Measurements from ENCODE around the gene SH2D5.
A peak's percentile ranks its signal among the peaks of the same experiment; 100 is the strongest.
"Not testable (repeated sequence)": the region's sequence is repeated elsewhere in the genome, so short reads cannot be mapped to it uniquely, and the experiment has no call there.

SH2D5 gene

DNA sequence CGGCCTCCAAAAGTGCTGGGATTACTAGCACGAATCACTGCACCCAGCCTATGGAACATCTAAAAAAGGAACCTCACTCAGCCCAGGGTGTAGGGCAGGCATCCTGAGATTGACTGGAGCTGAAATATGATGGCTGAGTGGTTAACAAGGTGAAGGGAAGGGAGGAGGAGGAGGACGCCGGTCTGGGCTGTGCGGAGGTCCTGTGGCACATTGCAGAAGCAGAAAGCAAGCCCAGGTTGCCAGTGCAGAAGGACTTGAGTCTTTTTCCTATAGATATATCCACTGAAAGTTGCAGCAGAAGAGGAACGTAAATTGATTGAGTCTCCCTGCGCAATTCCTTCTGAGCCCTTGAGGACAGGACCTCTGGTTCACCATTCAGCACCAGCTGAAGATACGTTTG is 13.2 kb downstream of the SH2D5 start:
- ChIA-PET CTCF (no interaction called here), POLR2A (no interaction called here)
- H3K4me1 ChIP-seq (ENCODE audit: control insufficient read depth, insufficient read depth, low read length): no peaks in the 10 kb centered on the region
- TF ChIP-seq, protein P1, sequence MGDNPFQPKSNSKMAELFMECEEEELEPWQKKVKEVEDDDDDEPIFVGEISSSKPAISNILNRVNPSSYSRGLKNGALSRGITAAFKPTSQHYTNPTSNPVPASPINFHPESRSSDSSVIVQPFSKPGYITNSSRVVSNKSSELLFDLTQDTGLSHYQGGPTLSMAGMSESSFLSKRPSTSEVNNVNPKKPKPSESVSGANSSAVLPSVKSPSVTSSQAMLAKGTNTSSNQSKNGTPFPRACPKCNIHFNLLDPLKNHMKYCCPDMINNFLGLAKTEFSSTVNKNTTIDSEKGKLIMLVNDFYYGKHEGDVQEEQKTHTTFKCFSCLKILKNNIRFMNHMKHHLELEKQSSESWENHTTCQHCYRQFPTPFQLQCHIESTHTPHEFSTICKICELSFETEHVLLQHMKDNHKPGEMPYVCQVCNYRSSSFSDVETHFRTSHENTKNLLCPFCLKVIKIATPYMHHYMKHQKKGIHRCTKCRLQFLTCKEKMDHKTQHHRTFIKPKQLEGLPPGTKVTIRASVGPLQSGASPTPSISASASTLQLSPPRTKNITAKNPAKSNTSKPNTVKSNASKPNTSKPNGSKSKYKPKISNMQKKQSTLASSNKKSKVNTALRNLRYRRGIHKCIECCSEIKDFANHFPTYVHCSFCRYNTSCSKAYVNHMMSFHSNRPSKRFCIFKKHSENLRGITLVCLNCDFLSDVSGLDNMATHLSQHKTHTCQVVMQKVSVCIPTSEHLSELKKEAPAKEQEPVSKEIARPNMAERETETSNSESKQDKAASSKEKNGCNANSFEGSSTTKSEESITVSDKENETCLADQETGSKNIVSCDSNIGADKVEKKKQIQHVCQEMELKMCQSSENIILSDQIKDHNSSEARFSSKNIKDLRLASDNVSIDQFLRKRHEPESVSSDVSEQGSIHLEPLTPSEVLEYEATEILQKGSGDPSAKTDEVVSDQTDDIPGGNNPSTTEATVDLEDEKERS (tag by site-specific recombination; IDR thresholded peaks at IDR 0.05): no peak
- TF ChIP-seq ZNF626 (tag by site-specific recombination; IDR thresholded peaks at IDR 0.05) (no peak), TRIM28 (IDR thresholded peaks at IDR 0.05; ENCODE audit: borderline replicate concordance, low read length) (no peak), ZNF423 (tag by site-specific recombination; IDR thresholded peaks at IDR 0.05) (no peak)
- TF ChIP-seq, protein P2, sequence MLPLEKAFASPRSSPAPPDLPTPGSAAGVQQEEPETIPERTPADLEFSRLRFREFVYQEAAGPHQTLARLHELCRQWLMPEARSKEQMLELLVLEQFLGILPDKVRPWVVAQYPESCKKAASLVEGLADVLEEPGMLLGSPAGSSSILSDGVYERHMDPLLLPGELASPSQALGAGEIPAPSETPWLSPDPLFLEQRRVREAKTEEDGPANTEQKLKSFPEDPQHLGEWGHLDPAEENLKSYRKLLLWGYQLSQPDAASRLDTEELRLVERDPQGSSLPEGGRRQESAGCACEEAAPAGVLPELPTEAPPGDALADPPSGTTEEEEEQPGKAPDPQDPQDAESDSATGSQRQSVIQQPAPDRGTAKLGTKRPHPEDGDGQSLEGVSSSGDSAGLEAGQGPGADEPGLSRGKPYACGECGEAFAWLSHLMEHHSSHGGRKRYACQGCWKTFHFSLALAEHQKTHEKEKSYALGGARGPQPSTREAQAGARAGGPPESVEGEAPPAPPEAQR (tag by site-specific recombination; IDR thresholded peaks at IDR 0.05): no peak
- no peaks in the 10 kb centered on the region for H3K36me3 ChIP-seq (ENCODE audit: control insufficient read depth in 2 of 2, insufficient read depth in 1 of 2, low read length in 2 of 2)
- H3K27ac ChIP-seq (ENCODE audit: extremely low read depth, low read depth, low read length): no peak overlapping the region
- no peaks in the 10 kb centered on the region for H3K9me3 ChIP-seq (ENCODE audit: control insufficient read depth, insufficient read depth, low read depth, low read length)
- H3K4me3 ChIP-seq (ENCODE audit: low read depth, low read length): no peak overlapping the region

DNA sequence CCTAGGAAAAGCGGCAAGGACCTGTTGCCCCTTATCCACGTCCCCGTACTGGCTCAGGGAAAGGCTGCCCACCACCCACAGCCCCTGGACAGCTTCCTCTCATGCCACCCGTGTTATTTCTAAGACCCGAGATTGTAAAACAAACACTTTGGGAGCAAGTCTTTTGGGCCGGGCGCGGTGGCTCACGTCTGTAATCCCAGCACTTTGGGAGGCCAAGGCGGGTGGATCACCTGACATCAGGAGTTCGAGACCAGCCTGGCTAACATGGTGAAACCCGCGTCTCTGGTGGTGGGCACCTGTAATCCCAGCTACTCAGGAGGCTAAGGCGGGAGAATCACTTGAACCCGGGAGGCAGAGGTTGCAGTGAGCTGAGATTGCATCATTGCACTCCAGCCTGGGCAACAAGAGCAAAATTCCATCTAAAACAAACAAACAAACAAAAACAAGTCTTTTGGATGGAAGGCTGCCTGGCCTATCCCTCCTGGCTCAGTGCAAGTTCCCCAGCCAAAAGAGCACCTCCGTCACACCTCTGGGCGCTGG is 14.1 kb downstream of the SH2D5 start:
- CTCF ChIA-PET: interaction anchor here (1.0 to 1.3 kb wide), 2 partner anchors 22 to 85 kb away, joined by 3 to 4 read pairs; partner anchors contain the start of gene PINK1
- 0 out of 2 replicates have a peak, but pooled peaks have one; percentile 4 for TF ChIP-seq ZBTB21 (tag by site-specific recombination; IDR thresholded peaks at IDR 0.05)
- TF ChIP-seq ZNF335 (tag by site-specific recombination; conservative IDR thresholded peaks at IDR 0.05): peak; percentile 47
- TF ChIP-seq SCRT2 (tag by site-specific recombination; IDR thresholded peaks at IDR 0.05): peak; percentile 86; the same call in 1 of the 2 replicates

DNA sequence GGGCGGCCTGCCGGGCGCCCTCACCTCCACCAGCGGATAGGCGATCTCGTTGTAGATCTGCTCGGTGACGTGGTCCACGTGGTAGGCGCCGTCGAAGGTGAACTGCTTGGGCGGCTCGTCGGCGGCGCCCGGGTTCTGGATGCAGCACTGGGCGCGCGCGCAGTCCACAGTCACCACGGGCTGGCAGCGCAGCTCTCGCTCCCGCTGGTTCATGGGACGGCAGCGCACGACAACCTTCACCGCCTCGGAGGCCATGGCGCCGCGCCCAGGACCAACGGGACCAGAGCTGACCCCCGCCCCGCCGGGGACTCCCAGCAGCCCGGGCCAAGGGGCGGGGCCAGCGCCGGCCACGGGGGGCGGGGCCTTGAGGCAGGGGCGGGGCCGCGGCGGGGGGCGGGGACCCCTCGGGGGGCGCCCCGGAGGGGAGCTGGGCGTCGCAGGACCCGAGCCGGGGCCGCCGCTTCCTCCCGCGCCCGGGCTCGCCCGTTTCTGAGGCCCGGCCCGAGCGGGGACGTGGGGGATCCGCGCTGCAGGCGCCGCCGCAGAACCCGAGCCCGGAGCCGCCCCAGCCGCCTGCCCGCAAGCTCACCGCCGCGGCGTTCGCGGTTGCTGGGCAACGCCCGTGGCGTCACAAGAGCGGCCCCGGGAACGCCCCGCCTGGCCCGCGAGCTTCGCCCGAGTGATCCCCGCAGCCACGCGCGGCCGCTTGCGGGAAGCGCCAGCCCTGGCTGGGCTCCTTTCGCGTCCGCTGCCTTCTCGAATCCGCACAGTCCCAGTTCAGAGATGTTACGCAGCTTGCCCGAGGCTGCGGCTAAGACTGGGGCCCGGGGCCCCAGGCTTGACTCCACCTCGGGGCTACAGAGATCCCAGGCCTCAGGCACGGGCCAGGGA is 14.8 kb downstream of the SH2D5 start, which contains the start of gene KIF17:
KIF17 (minus strand) TSS at position 556 of the 891 bp plus-strand sequence; CDS start at position 255, 301 bp downstream.
- Histone ChIP-seq H3K36me3 (ENCODE audit: control insufficient read depth in 2 of 2, insufficient read depth in 1 of 2, low read length in 2 of 2) (no peaks in the 10 kb centered on the region), H3K27ac (ENCODE audit: extremely low read depth, low read depth, low read length) (no peak within 1 kb of the TSS), H3K4me1 (ENCODE audit: control insufficient read depth, insufficient read depth, low read length) (no peaks in the 10 kb centered on the region), H3K4me3 (ENCODE audit: low read depth, low read length) (peak within 1 kb of the TSS; percentile 42), H3K9me3 (ENCODE audit: control insufficient read depth, insufficient read depth, low read depth, low read length) (no peaks in the 10 kb centered on the region)
- CTCF ChIA-PET: interaction anchor here (1.0 to 1.3 kb wide), 2 partner anchors 21 to 84 kb away, joined by 3 to 4 read pairs; partner anchors contain the start of gene PINK1
- POLR2A ChIA-PET: interaction anchor here (0.8 to 1.6 kb wide), 4 partner anchors 14 to 69 kb away, joined by 4 to 7 read pairs (median 6); partner anchors contain the start of genes DDOST and SH2D5
- TF ChIP-seq, protein P3, sequence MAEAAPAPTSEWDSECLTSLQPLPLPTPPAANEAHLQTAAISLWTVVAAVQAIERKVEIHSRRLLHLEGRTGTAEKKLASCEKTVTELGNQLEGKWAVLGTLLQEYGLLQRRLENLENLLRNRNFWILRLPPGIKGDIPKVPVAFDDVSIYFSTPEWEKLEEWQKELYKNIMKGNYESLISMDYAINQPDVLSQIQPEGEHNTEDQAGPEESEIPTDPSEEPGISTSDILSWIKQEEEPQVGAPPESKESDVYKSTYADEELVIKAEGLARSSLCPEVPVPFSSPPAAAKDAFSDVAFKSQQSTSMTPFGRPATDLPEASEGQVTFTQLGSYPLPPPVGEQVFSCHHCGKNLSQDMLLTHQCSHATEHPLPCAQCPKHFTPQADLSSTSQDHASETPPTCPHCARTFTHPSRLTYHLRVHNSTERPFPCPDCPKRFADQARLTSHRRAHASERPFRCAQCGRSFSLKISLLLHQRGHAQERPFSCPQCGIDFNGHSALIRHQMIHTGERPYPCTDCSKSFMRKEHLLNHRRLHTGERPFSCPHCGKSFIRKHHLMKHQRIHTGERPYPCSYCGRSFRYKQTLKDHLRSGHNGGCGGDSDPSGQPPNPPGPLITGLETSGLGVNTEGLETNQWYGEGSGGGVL (tag by site-specific recombination; IDR thresholded peaks at IDR 0.05): peak; percentile 23; the same call in 1 of the 2 replicates
- TF ChIP-seq GLIS2 (tag by site-specific recombination; IDR thresholded peaks at IDR 0.05): 0 out of 2 replicates have a peak, but pooled peaks have one; percentile 2
- peak; percentile 48; the same call in 1 of the 2 replicates for TF ChIP-seq ZNF76 (tag by site-specific recombination; IDR thresholded peaks at IDR 0.05; ENCODE audit: borderline replicate concordance, low read depth)
- TF ChIP-seq ZBTB21 (tag by site-specific recombination; IDR thresholded peaks at IDR 0.05): 0 out of 2 replicates have a peak, but pooled peaks have one; percentile 21
- TF ChIP-seq ZBTB8A (tag by site-specific recombination; IDR thresholded peaks at IDR 0.05): peak; percentile 54; the same call in 1 of the 2 replicates
- TF ChIP-seq ZSCAN16 (tag by site-specific recombination; IDR thresholded peaks at IDR 0.05): no peak; the same call in 1 of the 2 replicates
- TF ChIP-seq ZBTB20 (tag by site-specific recombination; IDR thresholded peaks at IDR 0.05): peak; percentile 84
- TF ChIP-seq, protein P4, sequence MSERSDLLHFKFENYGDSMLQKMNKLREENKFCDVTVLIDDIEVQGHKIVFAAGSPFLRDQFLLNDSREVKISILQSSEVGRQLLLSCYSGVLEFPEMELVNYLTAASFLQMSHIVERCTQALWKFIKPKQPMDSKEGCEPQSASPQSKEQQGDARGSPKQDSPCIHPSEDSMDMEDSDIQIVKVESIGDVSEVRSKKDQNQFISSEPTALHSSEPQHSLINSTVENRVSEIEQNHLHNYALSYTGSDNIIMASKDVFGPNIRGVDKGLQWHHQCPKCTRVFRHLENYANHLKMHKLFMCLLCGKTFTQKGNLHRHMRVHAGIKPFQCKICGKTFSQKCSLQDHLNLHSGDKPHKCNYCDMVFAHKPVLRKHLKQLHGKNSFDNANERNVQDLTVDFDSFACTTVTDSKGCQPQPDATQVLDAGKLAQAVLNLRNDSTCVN (tag by site-specific recombination; optimal IDR thresholded peaks at IDR 0.05): peak; percentile 64
- no peak for TF ChIP-seq ZNF133 (tag by site-specific recombination; IDR thresholded peaks at IDR 0.05)
- TF ChIP-seq GLIS1 (tag by site-specific recombination; IDR thresholded peaks at IDR 0.05): peak; percentile 19; the same call in 1 of the 2 replicates
- TF ChIP-seq ZBTB48 (tag by site-specific recombination; IDR thresholded peaks at IDR 0.05): peak; percentile 72; the same call in 1 of the 2 replicates
- TF ChIP-seq ZNF701 (tag by site-specific recombination; IDR thresholded peaks at IDR 0.05): no peak
- TF ChIP-seq ZSCAN30 (tag by site-specific recombination; IDR thresholded peaks at IDR 0.05): 0 out of 2 replicates have a peak, but pooled peaks have one; percentile 46
- peak; percentile 25; the same call in 1 of the 2 replicates for TF ChIP-seq ZNF777 (tag by site-specific recombination; IDR thresholded peaks at IDR 0.05; ENCODE audit: borderline replicate concordance)

More for the DNA sequence above, 14.1 kb downstream of the SH2D5 start:
- H3K4me3 ChIP-seq (ENCODE audit: low read depth, low read length); H3K4me1 ChIP-seq (ENCODE audit: control insufficient read depth, insufficient read depth, low read length); H3K36me3 ChIP-seq (ENCODE audit: control insufficient read depth in 2 of 2, insufficient read depth in 1 of 2, low read length in 2 of 2); H3K9me3 ChIP-seq (ENCODE audit: control insufficient read depth, insufficient read depth, low read depth, low read length); H3K27ac ChIP-seq (ENCODE audit: extremely low read depth, low read depth, low read length): not testable (repeated sequence)
- POLR2A ChIA-PET: interaction anchor here (0.8 to 1.6 kb wide), 3 partner anchors 13 to 68 kb away, joined by 4 to 7 read pairs (median 6); partner anchors contain the start of genes DDOST and SH2D5
